ENCODE data around the gene PRSS38. TPM values are rescaled to one million over a fixed set of nuclear protein-coding genes. Genes with fewer than 3 reads are reported as not detected.

PRSS38 gene
- total and polyA plus RNA-seq, 2 donors from 2014 or later, result not detected

- no peak overlapping the region for H3K4me3 ChIP-seq (ENCODE audit: low read length in 3 of 3)
- TF ChIP-seq CTCF (IDR thresholded peaks at IDR 0.05; ENCODE audit: borderline replicate concordance, extremely low read depth, insufficient read depth), result no peak
- H3K4me1 ChIP-seq (ENCODE audit: control insufficient read depth in 2 of 3, insufficient read depth in 2 of 3, low read depth in 1 of 3, low read length in 3 of 3), result peaks cover 0 to 2% (median 0%) of the 10 kb centered on the region in 3 donors
- no peak overlapping the region for H3K9ac ChIP-seq (ENCODE audit: low read length in 3 of 3)
- FAIRE-seq, result no peak
- no peaks in the 10 kb centered on the region for H3K9me3 ChIP-seq (ENCODE audit: control insufficient read depth in 2 of 3, insufficient read depth in 1 of 3, low read length in 3 of 3)
- H3K36me3 ChIP-seq (ENCODE audit: control insufficient read depth in 2 of 3, insufficient read depth in 3 of 3, low read length in 3 of 3), result no peaks in the 10 kb centered on the region
- H3K27ac ChIP-seq (ENCODE audit: low read depth in 2 of 2, low read length in 2 of 2), result no peak overlapping the region
- intact Hi-C loops (cut with DNase I), result no loop called here
- H3K27me3 ChIP-seq (ENCODE audit: control insufficient read depth, insufficient read depth, low read length), result no peaks in the 10 kb centered on the region
- DNase-seq, result peak in 3 of 5 donors; percentile 9 to 66 (median 63)
Measured at GRCh38 chr1:227888404-227889046, 73.0 kb downstream of the PRSS38 start.

- Histone ChIP-seq H3K27ac (ENCODE audit: low read depth in 2 of 2, low read length in 2 of 2) (no peak overlapping the region), H3K4me3 (ENCODE audit: low read length in 3 of 3) (no peak overlapping the region), H3K4me1 (ENCODE audit: control insufficient read depth in 2 of 3, insufficient read depth in 2 of 3, low read depth in 1 of 3, low read length in 3 of 3) (peaks cover 0 to 2% (median 0%) of the 10 kb centered on the region in 3 donors), H3K9ac (ENCODE audit: low read length in 3 of 3) (no peak overlapping the region), H3K27me3 (ENCODE audit: control insufficient read depth, insufficient read depth, low read length) (no peaks in the 10 kb centered on the region), H3K36me3 (ENCODE audit: control insufficient read depth in 2 of 3, insufficient read depth in 3 of 3, low read length in 3 of 3) (no peaks in the 10 kb centered on the region), H3K9me3 (ENCODE audit: control insufficient read depth in 2 of 3, insufficient read depth in 1 of 3, low read length in 3 of 3) (no peaks in the 10 kb centered on the region)
- TF ChIP-seq CTCF (IDR thresholded peaks at IDR 0.05; ENCODE audit: borderline replicate concordance, extremely low read depth, insufficient read depth), result no peak
- DNase-seq (peak in 3 of 5 donors; percentile 8 to 70 (median 67)), FAIRE-seq (no peak)
- intact Hi-C loops (cut with DNase I), result no loop called here
Measured at GRCh38 chr1:227889047-227889862, 73.8 kb downstream of the PRSS38 start.

DNA sequence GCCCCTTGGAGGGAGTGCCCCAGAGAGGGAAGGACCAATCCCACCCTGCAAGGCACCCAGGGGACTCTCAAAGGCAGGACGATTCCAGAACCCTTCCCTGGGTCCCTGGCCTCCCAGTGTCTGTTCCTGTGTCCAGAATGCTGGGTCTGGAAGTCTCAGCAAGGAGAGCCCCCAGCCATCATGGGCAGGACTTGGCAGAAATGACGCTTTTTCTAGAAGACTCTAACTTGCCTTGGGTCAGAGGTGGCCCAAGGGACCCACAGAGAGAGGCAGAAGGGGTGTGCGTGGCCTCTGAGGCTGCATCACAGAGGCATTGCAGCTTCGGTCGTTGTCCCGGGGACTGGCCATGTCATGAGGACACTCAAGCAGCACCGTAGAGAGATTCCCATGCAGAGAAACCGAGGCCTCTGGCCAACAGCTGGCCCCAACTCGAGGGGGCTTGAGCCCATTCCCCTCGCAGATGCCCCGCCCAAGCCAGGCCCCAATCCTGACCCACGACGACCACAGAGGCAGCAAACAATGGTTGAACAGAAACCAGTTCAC, 74.5 kb downstream of the PRSS38 start:
- H3K4me3 ChIP-seq (ENCODE audit: low read length in 3 of 3), result no peak overlapping the region
- no peak overlapping the region for H3K9ac ChIP-seq (ENCODE audit: low read length in 3 of 3)
- intact Hi-C loops (cut with DNase I), result no loop called here
- no peak for FAIRE-seq
- peak in 2 of 5 donors; percentile 32 to 42 for DNase-seq
- H3K27ac ChIP-seq (ENCODE audit: low read depth in 2 of 2, low read length in 2 of 2), result no peak overlapping the region
- TF ChIP-seq CTCF (IDR thresholded peaks at IDR 0.05; ENCODE audit: borderline replicate concordance, extremely low read depth, insufficient read depth), result no peak
- H3K36me3 ChIP-seq (ENCODE audit: control insufficient read depth in 2 of 3, insufficient read depth in 3 of 3, low read length in 3 of 3), result no peaks in the 10 kb centered on the region
- no peaks in the 10 kb centered on the region for H3K27me3 ChIP-seq (ENCODE audit: control insufficient read depth, insufficient read depth, low read length)
- peaks cover 0 to 2% (median 0%) of the 10 kb centered on the region in 3 donors for H3K4me1 ChIP-seq (ENCODE audit: control insufficient read depth in 2 of 3, insufficient read depth in 2 of 3, low read depth in 1 of 3, low read length in 3 of 3)
- no peaks in the 10 kb centered on the region for H3K9me3 ChIP-seq (ENCODE audit: control insufficient read depth in 2 of 3, insufficient read depth in 1 of 3, low read length in 3 of 3)
